Measurements from ENCODE around the gene MAML3.

Gene MAML3

GRCh38 chr4:139907001-139907809 is 246.8 kb downstream of the MAML3 start:
- no peak for DNase-seq (ENCODE audit: low read depth in 3 of 3, low spot score in 1 of 3)

- DNase-seq (ENCODE audit: low read depth in 3 of 3, low spot score in 1 of 3): no peak
Measured at GRCh38 chr4:139905489-139905888, 248.5 kb downstream of the MAML3 start.

- DNase-seq (ENCODE audit: low read depth in 3 of 3, low spot score in 1 of 3): no peak
Measured at GRCh38 chr4:139904406-139904805, 249.6 kb downstream of the MAML3 start.

GRCh38 chr4:139903845-139904244 is 250.1 kb downstream of the MAML3 start:
- DNase-seq (ENCODE audit: low read depth in 3 of 3, low spot score in 1 of 3): no peak

- no peak for DNase-seq (ENCODE audit: low read depth in 3 of 3, low spot score in 1 of 3)
Measured at GRCh38 chr4:139902321-139903320, 251.4 kb downstream of the MAML3 start.

GRCh38 chr4:139901531-139902320 is 252.3 kb downstream of the MAML3 start:
- no peak for DNase-seq (ENCODE audit: low read depth in 3 of 3, low spot score in 1 of 3)

- DNase-seq (ENCODE audit: low read depth in 3 of 3, low spot score in 1 of 3): no peak
Measured at GRCh38 chr4:139900964-139901376, 253.0 kb downstream of the MAML3 start.

GRCh38 chr4:139899346-139899745 is 254.6 kb downstream of the MAML3 start:
- no peak for DNase-seq (ENCODE audit: low read depth in 3 of 3, low spot score in 1 of 3)

- no peak for DNase-seq (ENCODE audit: low read depth in 3 of 3, low spot score in 1 of 3)
Measured at GRCh38 chr4:139898293-139898692, 255.7 kb downstream of the MAML3 start.

- DNase-seq (ENCODE audit: low read depth in 3 of 3, low spot score in 1 of 3): no peak
Measured at GRCh38 chr4:139896091-139896604, 257.8 kb downstream of the MAML3 start.

- no peak for DNase-seq (ENCODE audit: low read depth in 3 of 3, low spot score in 1 of 3)
Measured at GRCh38 chr4:139893801-139894200, 260.2 kb downstream of the MAML3 start.

GRCh38 chr4:139892973-139893736 is 260.8 kb downstream of the MAML3 start:
- no peak for DNase-seq (ENCODE audit: low read depth in 3 of 3, low spot score in 1 of 3)

- no peak for DNase-seq (ENCODE audit: low read depth in 3 of 3, low spot score in 1 of 3)
Measured at GRCh38 chr4:139890816-139891215, 263.2 kb downstream of the MAML3 start.

- DNase-seq (ENCODE audit: low read depth in 3 of 3, low spot score in 1 of 3): no peak
Measured at GRCh38 chr4:139889901-139890300, 264.1 kb downstream of the MAML3 start.

GRCh38 chr4:139889264-139889663 is 264.7 kb downstream of the MAML3 start:
- DNase-seq (ENCODE audit: low read depth in 3 of 3, low spot score in 1 of 3): no peak

GRCh38 chr4:139887962-139888735 is 265.8 kb downstream of the MAML3 start:
- DNase-seq (ENCODE audit: low read depth in 3 of 3, low spot score in 1 of 3): no peak

- no peak for DNase-seq (ENCODE audit: low read depth in 3 of 3, low spot score in 1 of 3)
Measured at GRCh38 chr4:139887376-139887802, 266.6 kb downstream of the MAML3 start.

GRCh38 chr4:139886798-139887197 is 267.2 kb downstream of the MAML3 start:
- DNase-seq (ENCODE audit: low read depth in 3 of 3, low spot score in 1 of 3): no peak

- no peak for DNase-seq (ENCODE audit: low read depth in 3 of 3, low spot score in 1 of 3)
Measured at GRCh38 chr4:139884438-139884837, 269.5 kb downstream of the MAML3 start.
